ENCODE data around the gene PNLIPRP1.

PNLIPRP1 gene

GRCh38 chr10:116602648-116603400 is 12.1 kb downstream of the PNLIPRP1 start:
- Histone ChIP-seq H3K27ac (no peak overlapping the region), H3K27me3 (replicated peaks) (no peaks in the 10 kb centered on the region), H3K36me3 (replicated peaks) (no peaks in the 10 kb centered on the region), H3K4me3 (ENCODE audit: low read depth, low read length) (no peak overlapping the region)
- in situ Hi-C loops (cut with HindIII; ENCODE audit: low pct_ligation_motif_present, low sequenced_read_pairs): no loop called here
- no peak for TF ChIP-seq CTCF (IDR thresholded peaks at IDR 0.05; ENCODE audit: low read depth, low read length, missing control alignments)
- DNase-seq: no peak

GRCh38 chr10:116606061-116606483 is 15.3 kb downstream of the PNLIPRP1 start:
- Histone ChIP-seq H3K36me3 (replicated peaks) (no peaks in the 10 kb centered on the region), H3K27me3 (replicated peaks) (no peaks in the 10 kb centered on the region), H3K4me3 (ENCODE audit: low read depth, low read length) (no peak overlapping the region), H3K27ac (no peak overlapping the region)
- DNase-seq: no peak
- in situ Hi-C loops (cut with HindIII; ENCODE audit: low pct_ligation_motif_present, low sequenced_read_pairs): no loop called here
- no peak for TF ChIP-seq CTCF (IDR thresholded peaks at IDR 0.05; ENCODE audit: low read depth, low read length, missing control alignments)

GRCh38 chr10:116607336-116607735 is 16.6 kb downstream of the PNLIPRP1 start:
- in situ Hi-C loops (cut with HindIII; ENCODE audit: low pct_ligation_motif_present, low sequenced_read_pairs): no loop called here
- no peak for DNase-seq
- H3K27me3 ChIP-seq (replicated peaks): no peaks in the 10 kb centered on the region

GRCh38 chr10:116608686-116609594 is 18.2 kb downstream of the PNLIPRP1 start:
- Histone ChIP-seq H3K4me3 (ENCODE audit: low read depth, low read length) (no peak overlapping the region), H3K36me3 (replicated peaks) (no peaks in the 10 kb centered on the region), H3K27ac (no peak overlapping the region), H3K27me3 (replicated peaks) (no peaks in the 10 kb centered on the region)
- DNase-seq: no peak
- in situ Hi-C loops (cut with HindIII; ENCODE audit: low pct_ligation_motif_present, low sequenced_read_pairs): no loop called here
- TF ChIP-seq CTCF (IDR thresholded peaks at IDR 0.05; ENCODE audit: low read depth, low read length, missing control alignments): no peak

More at GRCh38 chr10:116607336-116607735, 16.6 kb downstream of the PNLIPRP1 start:
- no peak overlapping the region for H3K4me3 ChIP-seq (ENCODE audit: low read depth, low read length)
- no peak for TF ChIP-seq CTCF (IDR thresholded peaks at IDR 0.05; ENCODE audit: low read depth, low read length, missing control alignments)
- no peak overlapping the region for H3K27ac ChIP-seq
- no peaks in the 10 kb centered on the region for H3K36me3 ChIP-seq (replicated peaks)

- no peaks in the 10 kb centered on the region for H3K27me3 ChIP-seq (replicated peaks)
- no peak overlapping the region for H3K27ac ChIP-seq
- no peak overlapping the region for H3K4me3 ChIP-seq (ENCODE audit: low read depth, low read length)
- DNase-seq: no peak
- TF ChIP-seq CTCF (IDR thresholded peaks at IDR 0.05; ENCODE audit: low read depth, low read length, missing control alignments): no peak
- in situ Hi-C loops (cut with HindIII; ENCODE audit: low pct_ligation_motif_present, low sequenced_read_pairs): no loop called here
- H3K36me3 ChIP-seq (replicated peaks): no peaks in the 10 kb centered on the region
Measured at GRCh38 chr10:116610443-116611152, 19.8 kb downstream of the PNLIPRP1 start.
